ENCODE data around the gene RABGAP1L.

DNA sequence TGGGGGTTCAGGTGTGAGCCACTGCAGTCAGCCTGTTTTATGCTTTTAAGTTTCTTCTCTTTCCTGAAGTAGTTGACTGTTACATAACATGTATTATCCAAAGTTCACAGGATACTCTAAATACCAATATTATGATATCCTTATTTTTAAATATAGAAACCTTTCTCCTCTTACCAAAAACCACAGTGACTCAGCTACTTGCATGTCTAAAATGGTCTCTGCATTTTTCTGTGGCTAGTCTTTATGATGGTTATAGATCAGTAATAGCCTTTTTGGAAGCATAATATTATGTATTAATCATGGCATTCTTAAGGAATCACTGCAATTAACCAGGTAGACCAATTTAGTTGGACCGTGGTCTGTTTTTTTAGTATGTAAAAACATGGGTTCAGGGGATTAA is 629.7 kb downstream of the RABGAP1L start:
- TF ChIP-seq, protein P1, sequence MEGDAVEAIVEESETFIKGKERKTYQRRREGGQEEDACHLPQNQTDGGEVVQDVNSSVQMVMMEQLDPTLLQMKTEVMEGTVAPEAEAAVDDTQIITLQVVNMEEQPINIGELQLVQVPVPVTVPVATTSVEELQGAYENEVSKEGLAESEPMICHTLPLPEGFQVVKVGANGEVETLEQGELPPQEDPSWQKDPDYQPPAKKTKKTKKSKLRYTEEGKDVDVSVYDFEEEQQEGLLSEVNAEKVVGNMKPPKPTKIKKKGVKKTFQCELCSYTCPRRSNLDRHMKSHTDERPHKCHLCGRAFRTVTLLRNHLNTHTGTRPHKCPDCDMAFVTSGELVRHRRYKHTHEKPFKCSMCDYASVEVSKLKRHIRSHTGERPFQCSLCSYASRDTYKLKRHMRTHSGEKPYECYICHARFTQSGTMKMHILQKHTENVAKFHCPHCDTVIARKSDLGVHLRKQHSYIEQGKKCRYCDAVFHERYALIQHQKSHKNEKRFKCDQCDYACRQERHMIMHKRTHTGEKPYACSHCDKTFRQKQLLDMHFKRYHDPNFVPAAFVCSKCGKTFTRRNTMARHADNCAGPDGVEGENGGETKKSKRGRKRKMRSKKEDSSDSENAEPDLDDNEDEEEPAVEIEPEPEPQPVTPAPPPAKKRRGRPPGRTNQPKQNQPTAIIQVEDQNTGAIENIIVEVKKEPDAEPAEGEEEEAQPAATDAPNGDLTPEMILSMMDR (IDR thresholded peaks at IDR 0.05; ENCODE audit: low read depth, low read length, missing input control), result no peak
- TF ChIP-seq, protein P2, sequence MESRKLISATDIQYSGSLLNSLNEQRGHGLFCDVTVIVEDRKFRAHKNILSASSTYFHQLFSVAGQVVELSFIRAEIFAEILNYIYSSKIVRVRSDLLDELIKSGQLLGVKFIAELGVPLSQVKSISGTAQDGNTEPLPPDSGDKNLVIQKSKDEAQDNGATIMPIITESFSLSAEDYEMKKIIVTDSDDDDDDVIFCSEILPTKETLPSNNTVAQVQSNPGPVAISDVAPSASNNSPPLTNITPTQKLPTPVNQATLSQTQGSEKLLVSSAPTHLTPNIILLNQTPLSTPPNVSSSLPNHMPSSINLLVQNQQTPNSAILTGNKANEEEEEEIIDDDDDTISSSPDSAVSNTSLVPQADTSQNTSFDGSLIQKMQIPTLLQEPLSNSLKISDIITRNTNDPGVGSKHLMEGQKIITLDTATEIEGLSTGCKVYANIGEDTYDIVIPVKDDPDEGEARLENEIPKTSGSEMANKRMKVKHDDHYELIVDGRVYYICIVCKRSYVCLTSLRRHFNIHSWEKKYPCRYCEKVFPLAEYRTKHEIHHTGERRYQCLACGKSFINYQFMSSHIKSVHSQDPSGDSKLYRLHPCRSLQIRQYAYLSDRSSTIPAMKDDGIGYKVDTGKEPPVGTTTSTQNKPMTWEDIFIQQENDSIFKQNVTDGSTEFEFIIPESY (IDR thresholded peaks at IDR 0.05), result no peak
- TF ChIP-seq, protein P3, sequence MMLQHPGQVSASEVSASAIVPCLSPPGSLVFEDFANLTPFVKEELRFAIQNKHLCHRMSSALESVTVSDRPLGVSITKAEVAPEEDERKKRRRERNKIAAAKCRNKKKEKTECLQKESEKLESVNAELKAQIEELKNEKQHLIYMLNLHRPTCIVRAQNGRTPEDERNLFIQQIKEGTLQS (IDR thresholded peaks at IDR 0.05), result no peak
- TF ChIP-seq, protein P4, sequence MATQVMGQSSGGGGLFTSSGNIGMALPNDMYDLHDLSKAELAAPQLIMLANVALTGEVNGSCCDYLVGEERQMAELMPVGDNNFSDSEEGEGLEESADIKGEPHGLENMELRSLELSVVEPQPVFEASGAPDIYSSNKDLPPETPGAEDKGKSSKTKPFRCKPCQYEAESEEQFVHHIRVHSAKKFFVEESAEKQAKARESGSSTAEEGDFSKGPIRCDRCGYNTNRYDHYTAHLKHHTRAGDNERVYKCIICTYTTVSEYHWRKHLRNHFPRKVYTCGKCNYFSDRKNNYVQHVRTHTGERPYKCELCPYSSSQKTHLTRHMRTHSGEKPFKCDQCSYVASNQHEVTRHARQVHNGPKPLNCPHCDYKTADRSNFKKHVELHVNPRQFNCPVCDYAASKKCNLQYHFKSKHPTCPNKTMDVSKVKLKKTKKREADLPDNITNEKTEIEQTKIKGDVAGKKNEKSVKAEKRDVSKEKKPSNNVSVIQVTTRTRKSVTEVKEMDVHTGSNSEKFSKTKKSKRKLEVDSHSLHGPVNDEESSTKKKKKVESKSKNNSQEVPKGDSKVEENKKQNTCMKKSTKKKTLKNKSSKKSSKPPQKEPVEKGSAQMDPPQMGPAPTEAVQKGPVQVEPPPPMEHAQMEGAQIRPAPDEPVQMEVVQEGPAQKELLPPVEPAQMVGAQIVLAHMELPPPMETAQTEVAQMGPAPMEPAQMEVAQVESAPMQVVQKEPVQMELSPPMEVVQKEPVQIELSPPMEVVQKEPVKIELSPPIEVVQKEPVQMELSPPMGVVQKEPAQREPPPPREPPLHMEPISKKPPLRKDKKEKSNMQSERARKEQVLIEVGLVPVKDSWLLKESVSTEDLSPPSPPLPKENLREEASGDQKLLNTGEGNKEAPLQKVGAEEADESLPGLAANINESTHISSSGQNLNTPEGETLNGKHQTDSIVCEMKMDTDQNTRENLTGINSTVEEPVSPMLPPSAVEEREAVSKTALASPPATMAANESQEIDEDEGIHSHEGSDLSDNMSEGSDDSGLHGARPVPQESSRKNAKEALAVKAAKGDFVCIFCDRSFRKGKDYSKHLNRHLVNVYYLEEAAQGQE (IDR thresholded peaks at IDR 0.05), result no peak

Data from liver (tissue), 3 donors.